HepG2 (cell line): ENCODE results near the gene STRBP. TPM values are rescaled to one million over a fixed set of nuclear protein-coding genes. Genes with fewer than 3 reads are reported as not detected.
A peak's percentile ranks its signal among the peaks of the same experiment; 100 is the strongest.

Source experiments
- DNMT1 ChIP-seq: sonication (generic); formaldehyde crosslinking; IDR thresholded peaks from 2 replicates; pipeline ENCODE4 v1.5.1; 2020; ENCODE audit warnings: mild to moderate bottlenecking, missing genetic modification reagents
- ERF ChIP-seq: IDR thresholded peaks from 2 replicates; pipeline ENCODE4 v1.6.1; 2018; ENCODE audit warnings: missing biosample characterization, missing genetic modification reagents
- KLF12 ChIP-seq: sonication (generic); formaldehyde crosslinking; IDR thresholded peaks from 2 replicates; pipeline ENCODE4 v1.4.0; 2020; ENCODE audit warnings: missing genetic modification reagents, borderline replicate concordance
- NFKBIZ ChIP-seq: IDR thresholded peaks from 2 replicates; pipeline ENCODE4 v1.6.1; 2018; ENCODE audit warnings: missing genetic modification reagents, missing compliant biosample characterization
- NFYB ChIP-seq: sonication (generic); formaldehyde crosslinking; IDR thresholded peaks from 2 replicates; pipeline ENCODE4 v1.4.0; 2020; ENCODE audit warnings: missing genetic modification reagents
- SATB2 ChIP-seq: sonication (generic); formaldehyde crosslinking; IDR thresholded peaks from 2 replicates; pipeline ENCODE4 v1.5.0; 2020; ENCODE audit warnings: missing genetic modification reagents
- ZKSCAN8 ChIP-seq: IDR thresholded peaks from 2 replicates; pipeline ENCODE4 v1.6.1; 2016; ENCODE audit warnings: borderline replicate concordance, missing genetic modification reagents, missing compliant biosample characterization
- ZNF235 ChIP-seq: sonication (generic); formaldehyde crosslinking; IDR thresholded peaks from 2 replicates; pipeline ENCODE4 v1.8.1; 2023; ENCODE audit warnings: mild to moderate bottlenecking, missing genetic modification reagents, borderline replicate concordance
- polyA plus RNA-seq, 8 experiments: library from polyadenylated mRNA; depleted of rRNA in 3 of 8; stranded (reverse) in 7 of 8; unstranded in 1 of 8; fragments of >200 nt; fragmentation: Illumina TruSeq in 4 of 8; extraction: Trizol in 4 of 8; gene quantifications; 2 replicates each; pipeline versions ENCODE4 v1.2.1 to v1.2.3, GENCODE V29; 2011 to 2016; ENCODE audit warnings: low read depth in 4 of 8, missing spikeins in 1 of 8, mixed read lengths in 1 of 8; ENCODE audit not compliant: insufficient read depth in 1 of 8
- total RNA-seq, 5 experiments: library from RNA; depleted of rRNA; stranded (reverse); fragments of >200 nt; fragmentation: Illumina TruSeq; extraction: Trizol; gene quantifications; 2 replicates each; pipeline ENCODE4 v1.2.3, GENCODE V29; 2016; ENCODE audit warnings: low read depth in 1 of 5
- TF ChIP-seq, protein P1 (sequence below): sonication (generic); formaldehyde crosslinking; IDR thresholded peaks from 2 replicates; pipeline ENCODE4 v1.4.0; 2020; ENCODE audit warnings: missing genetic modification reagents
- TF ChIP-seq, protein P2 (sequence below): sonication (generic); formaldehyde crosslinking; IDR thresholded peaks from 2 replicates; pipeline ENCODE4 v1.4.0; 2020; ENCODE audit warnings: missing genetic modification reagents
- TF ChIP-seq, protein P3 (sequence below): sonication (generic); formaldehyde crosslinking; IDR thresholded peaks from 2 replicates; pipeline ENCODE4 v1.5.0; 2020; ENCODE audit warnings: mild to moderate bottlenecking, missing genetic modification reagents
- TF ChIP-seq, protein P4 (sequence below): sonication (generic); formaldehyde crosslinking; IDR thresholded peaks from 2 replicates; pipeline ENCODE4 v1.5.0; 2020; ENCODE audit warnings: mild to moderate bottlenecking, missing genetic modification reagents, borderline replicate concordance
- TF ChIP-seq, protein P5 (sequence below): sonication (generic); formaldehyde crosslinking; IDR thresholded peaks from 2 replicates; pipeline ENCODE4 v1.4.0; 2020; ENCODE audit warnings: missing genetic modification reagents, borderline replicate concordance

STRBP gene
- total and polyA plus RNA-seq, 2 of the 13 experiments (the other 11 are each of a cell fraction or from before 2014, with no cell fraction given), result 14.5 to 38.5 TPM

DNA sequence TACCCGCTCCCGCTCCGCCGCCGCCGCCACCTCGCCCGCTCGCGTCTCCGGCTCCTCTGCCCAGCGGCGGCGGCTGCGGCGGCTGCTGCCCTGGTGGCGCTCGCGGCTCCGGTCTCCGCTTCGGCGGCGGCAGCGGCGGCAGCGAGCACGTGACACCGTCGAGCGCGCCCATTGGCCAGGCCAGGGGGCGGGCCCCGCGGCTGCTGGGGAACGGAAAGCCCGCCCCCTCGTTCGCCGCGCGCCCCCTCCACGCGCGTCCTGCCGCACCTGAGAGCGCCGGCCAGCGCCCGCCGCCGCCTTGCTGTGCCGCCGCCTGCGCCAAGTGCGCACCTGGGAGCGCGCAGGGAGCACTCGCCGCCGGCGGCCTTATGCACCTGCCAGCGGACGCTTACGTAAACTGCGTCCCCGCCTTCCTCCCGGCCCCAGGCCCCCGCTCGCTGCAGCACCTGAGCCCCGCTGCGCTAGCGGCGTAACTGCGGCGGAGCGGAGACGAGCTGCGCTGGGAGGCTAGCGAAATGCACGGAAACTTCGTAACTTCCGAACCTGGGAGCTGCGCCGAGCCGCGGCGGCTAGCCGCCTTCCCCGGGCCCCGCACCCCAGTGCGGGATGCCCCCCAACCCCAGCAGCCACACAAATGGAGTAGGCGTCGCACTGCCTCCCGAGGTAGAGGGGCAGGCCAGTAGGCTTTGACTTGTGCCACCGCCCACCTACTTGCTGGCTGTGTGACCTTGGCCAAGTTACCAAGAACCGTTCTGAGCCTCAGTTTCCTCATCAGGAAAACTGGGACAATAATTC is at the start of gene STRBP (continued):
- TF ChIP-seq, protein P1, sequence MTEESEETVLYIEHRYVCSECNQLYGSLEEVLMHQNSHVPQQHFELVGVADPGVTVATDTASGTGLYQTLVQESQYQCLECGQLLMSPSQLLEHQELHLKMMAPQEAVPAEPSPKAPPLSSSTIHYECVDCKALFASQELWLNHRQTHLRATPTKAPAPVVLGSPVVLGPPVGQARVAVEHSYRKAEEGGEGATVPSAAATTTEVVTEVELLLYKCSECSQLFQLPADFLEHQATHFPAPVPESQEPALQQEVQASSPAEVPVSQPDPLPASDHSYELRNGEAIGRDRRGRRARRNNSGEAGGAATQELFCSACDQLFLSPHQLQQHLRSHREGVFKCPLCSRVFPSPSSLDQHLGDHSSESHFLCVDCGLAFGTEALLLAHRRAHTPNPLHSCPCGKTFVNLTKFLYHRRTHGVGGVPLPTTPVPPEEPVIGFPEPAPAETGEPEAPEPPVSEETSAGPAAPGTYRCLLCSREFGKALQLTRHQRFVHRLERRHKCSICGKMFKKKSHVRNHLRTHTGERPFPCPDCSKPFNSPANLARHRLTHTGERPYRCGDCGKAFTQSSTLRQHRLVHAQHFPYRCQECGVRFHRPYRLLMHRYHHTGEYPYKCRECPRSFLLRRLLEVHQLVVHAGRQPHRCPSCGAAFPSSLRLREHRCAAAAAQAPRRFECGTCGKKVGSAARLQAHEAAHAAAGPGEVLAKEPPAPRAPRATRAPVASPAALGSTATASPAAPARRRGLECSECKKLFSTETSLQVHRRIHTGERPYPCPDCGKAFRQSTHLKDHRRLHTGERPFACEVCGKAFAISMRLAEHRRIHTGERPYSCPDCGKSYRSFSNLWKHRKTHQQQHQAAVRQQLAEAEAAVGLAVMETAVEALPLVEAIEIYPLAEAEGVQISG (CRISPR knock-in tag), result peak; percentile 54
- TF ChIP-seq, protein P2, sequence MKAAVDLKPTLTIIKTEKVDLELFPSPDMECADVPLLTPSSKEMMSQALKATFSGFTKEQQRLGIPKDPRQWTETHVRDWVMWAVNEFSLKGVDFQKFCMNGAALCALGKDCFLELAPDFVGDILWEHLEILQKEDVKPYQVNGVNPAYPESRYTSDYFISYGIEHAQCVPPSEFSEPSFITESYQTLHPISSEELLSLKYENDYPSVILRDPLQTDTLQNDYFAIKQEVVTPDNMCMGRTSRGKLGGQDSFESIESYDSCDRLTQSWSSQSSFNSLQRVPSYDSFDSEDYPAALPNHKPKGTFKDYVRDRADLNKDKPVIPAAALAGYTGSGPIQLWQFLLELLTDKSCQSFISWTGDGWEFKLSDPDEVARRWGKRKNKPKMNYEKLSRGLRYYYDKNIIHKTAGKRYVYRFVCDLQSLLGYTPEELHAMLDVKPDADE (CRISPR knock-in tag), result 0 out of 2 replicates have a peak, but pooled peaks have one; percentile 48
- TF ChIP-seq NFKBIZ (CRISPR knock-in tag) (0 out of 2 replicates have a peak, but pooled peaks have one; percentile 38), KLF12 (CRISPR knock-in tag) (peak; percentile 75; the same call in 1 of the 2 replicates), ZKSCAN8 (CRISPR knock-in tag) (peak; percentile 19; the same call in 1 of the 2 replicates), SATB2 (no peak), DNMT1 (CRISPR knock-in tag) (peak; percentile 20; the same call in 1 of the 2 replicates), ERF (CRISPR knock-in tag) (no peak; the same call in 1 of the 2 replicates), ZNF235 (CRISPR knock-in tag) (no peak), NFYB (peak; percentile 67)
- TF ChIP-seq, protein P3, sequence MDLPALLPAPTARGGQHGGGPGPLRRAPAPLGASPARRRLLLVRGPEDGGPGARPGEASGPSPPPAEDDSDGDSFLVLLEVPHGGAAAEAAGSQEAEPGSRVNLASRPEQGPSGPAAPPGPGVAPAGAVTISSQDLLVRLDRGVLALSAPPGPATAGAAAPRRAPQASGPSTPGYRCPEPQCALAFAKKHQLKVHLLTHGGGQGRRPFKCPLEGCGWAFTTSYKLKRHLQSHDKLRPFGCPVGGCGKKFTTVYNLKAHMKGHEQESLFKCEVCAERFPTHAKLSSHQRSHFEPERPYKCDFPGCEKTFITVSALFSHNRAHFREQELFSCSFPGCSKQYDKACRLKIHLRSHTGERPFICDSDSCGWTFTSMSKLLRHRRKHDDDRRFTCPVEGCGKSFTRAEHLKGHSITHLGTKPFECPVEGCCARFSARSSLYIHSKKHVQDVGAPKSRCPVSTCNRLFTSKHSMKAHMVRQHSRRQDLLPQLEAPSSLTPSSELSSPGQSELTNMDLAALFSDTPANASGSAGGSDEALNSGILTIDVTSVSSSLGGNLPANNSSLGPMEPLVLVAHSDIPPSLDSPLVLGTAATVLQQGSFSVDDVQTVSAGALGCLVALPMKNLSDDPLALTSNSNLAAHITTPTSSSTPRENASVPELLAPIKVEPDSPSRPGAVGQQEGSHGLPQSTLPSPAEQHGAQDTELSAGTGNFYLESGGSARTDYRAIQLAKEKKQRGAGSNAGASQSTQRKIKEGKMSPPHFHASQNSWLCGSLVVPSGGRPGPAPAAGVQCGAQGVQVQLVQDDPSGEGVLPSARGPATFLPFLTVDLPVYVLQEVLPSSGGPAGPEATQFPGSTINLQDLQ (CRISPR knock-in tag), result peak; percentile 57; the same call in 1 of the 2 replicates
- TF ChIP-seq, protein P4, sequence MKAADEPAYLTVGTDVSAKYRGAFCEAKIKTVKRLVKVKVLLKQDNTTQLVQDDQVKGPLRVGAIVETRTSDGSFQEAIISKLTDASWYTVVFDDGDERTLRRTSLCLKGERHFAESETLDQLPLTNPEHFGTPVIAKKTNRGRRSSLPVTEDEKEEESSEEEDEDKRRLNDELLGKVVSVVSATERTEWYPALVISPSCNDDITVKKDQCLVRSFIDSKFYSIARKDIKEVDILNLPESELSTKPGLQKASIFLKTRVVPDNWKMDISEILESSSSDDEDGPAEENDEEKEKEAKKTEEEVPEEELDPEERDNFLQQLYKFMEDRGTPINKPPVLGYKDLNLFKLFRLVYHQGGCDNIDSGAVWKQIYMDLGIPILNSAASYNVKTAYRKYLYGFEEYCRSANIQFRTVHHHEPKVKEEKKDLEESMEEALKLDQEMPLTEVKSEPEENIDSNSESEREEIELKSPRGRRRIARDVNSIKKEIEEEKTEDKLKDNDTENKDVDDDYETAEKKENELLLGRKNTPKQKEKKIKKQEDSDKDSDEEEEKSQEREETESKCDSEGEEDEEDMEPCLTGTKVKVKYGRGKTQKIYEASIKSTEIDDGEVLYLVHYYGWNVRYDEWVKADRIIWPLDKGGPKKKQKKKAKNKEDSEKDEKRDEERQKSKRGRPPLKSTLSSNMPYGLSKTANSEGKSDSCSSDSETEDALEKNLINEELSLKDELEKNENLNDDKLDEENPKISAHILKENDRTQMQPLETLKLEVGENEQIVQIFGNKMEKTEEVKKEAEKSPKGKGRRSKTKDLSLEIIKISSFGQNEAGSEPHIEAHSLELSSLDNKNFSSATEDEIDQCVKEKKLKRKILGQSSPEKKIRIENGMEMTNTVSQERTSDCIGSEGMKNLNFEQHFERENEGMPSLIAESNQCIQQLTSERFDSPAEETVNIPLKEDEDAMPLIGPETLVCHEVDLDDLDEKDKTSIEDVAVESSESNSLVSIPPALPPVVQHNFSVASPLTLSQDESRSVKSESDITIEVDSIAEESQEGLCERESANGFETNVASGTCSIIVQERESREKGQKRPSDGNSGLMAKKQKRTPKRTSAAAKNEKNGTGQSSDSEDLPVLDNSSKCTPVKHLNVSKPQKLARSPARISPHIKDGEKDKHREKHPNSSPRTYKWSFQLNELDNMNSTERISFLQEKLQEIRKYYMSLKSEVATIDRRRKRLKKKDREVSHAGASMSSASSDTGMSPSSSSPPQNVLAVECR (CRISPR knock-in tag), result peak; percentile 57; the same call in 1 of the 2 replicates
- TF ChIP-seq, protein P5, sequence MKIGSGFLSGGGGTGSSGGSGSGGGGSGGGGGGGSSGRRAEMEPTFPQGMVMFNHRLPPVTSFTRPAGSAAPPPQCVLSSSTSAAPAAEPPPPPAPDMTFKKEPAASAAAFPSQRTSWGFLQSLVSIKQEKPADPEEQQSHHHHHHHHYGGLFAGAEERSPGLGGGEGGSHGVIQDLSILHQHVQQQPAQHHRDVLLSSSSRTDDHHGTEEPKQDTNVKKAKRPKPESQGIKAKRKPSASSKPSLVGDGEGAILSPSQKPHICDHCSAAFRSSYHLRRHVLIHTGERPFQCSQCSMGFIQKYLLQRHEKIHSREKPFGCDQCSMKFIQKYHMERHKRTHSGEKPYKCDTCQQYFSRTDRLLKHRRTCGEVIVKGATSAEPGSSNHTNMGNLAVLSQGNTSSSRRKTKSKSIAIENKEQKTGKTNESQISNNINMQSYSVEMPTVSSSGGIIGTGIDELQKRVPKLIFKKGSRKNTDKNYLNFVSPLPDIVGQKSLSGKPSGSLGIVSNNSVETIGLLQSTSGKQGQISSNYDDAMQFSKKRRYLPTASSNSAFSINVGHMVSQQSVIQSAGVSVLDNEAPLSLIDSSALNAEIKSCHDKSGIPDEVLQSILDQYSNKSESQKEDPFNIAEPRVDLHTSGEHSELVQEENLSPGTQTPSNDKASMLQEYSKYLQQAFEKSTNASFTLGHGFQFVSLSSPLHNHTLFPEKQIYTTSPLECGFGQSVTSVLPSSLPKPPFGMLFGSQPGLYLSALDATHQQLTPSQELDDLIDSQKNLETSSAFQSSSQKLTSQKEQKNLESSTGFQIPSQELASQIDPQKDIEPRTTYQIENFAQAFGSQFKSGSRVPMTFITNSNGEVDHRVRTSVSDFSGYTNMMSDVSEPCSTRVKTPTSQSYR (CRISPR knock-in tag), result no peak
